ENCODE data around the gene TMED5.

DNA sequence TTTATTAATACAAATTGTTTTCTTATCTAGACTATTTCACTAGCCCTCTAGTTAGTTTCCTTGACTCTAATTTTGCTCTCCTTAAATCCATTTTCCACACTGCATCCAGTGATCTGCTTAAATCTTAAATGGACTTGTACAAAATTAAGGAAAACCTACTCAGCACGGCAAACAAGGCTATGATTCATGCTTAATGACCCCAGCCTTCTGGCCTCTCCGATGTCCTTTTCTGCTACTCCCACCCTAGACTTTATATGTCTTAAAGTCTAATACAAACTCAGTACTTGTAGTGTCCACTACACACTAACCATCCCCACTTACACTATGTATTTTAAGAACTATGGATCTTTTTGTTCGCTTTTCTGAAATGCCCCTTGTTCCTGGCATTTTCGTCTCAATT is 2.2 kb downstream of the TMED5 start:
- TF ChIP-seq, protein P1, sequence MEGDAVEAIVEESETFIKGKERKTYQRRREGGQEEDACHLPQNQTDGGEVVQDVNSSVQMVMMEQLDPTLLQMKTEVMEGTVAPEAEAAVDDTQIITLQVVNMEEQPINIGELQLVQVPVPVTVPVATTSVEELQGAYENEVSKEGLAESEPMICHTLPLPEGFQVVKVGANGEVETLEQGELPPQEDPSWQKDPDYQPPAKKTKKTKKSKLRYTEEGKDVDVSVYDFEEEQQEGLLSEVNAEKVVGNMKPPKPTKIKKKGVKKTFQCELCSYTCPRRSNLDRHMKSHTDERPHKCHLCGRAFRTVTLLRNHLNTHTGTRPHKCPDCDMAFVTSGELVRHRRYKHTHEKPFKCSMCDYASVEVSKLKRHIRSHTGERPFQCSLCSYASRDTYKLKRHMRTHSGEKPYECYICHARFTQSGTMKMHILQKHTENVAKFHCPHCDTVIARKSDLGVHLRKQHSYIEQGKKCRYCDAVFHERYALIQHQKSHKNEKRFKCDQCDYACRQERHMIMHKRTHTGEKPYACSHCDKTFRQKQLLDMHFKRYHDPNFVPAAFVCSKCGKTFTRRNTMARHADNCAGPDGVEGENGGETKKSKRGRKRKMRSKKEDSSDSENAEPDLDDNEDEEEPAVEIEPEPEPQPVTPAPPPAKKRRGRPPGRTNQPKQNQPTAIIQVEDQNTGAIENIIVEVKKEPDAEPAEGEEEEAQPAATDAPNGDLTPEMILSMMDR (IDR thresholded peaks at IDR 0.05): no peak
- no peak for TF ChIP-seq POLR2A (IDR thresholded peaks at IDR 0.05)

Measured in right lobe of liver (tissue), 4 donors.